HL-60 (cell line): Measurements from ENCODE around the gene ERF.

Experiments used
- DNase-seq, 2 experiments: peaks; one replicate each; pipeline ENCODE4 v3.0.0-alpha.2; 2010 to 2020; ENCODE audit warnings: low read depth in 1 of 2, low spot score in 1 of 2
- H3K27ac ChIP-seq: fragments of 250-450 bp; sonication (Bioruptor Pico); replicated peaks from 2 replicates; pipeline ENCODE4 v1.5.1; 2020; ENCODE audit warnings: mild to moderate bottlenecking, moderate library complexity
- H3K27me3 ChIP-seq: fragments of 250-450 bp; sonication (Bioruptor Pico); 2 replicates; pipeline ENCODE4 v1.5.1; 2021; ENCODE audit warnings: mild to moderate bottlenecking, moderate library complexity; ENCODE audit not compliant: insufficient read depth, poor library complexity, severe bottlenecking
- H3K4me3 ChIP-seq: replicated peaks from 2 replicates; pipeline ENCODE4 v1.5.1; 2011; ENCODE audit warnings: mild to moderate bottlenecking, control low read depth, low read length; ENCODE audit not compliant: insufficient read depth
- CTCF ChIP-seq: IDR thresholded peaks from one replicate; pipeline ENCODE4 v1.5.1; 2011; ENCODE audit warnings: low read length, control low read depth, inconsistent platforms; ENCODE audit not compliant: insufficient read depth
- GABPA ChIP-seq: IDR thresholded peaks from 2 replicates; pipeline ENCODE4 v1.6.1; 2012; ENCODE audit warnings: low read depth
- POLR2AphosphoS5 ChIP-seq: IDR thresholded peaks from 2 replicates; pipeline ENCODE4 v1.6.1; 2012; ENCODE audit warnings: low read depth
- REST ChIP-seq: IDR thresholded peaks from 2 replicates; pipeline ENCODE4 v1.6.1; 2012; ENCODE audit warnings: low read depth; ENCODE audit not compliant: insufficient replicate concordance
- SPI1 ChIP-seq: IDR thresholded peaks from 2 replicates; pipeline ENCODE4 v1.6.1; 2012; ENCODE audit warnings: low read depth, mild to moderate bottlenecking, borderline replicate concordance

ERF gene

GRCh38 chr19:42278452-42279154, 23.7 kb upstream of the ERF start:
- no peak for DNase-seq
- Histone ChIP-seq H3K27ac (no peak overlapping the region), H3K4me3 (no peak overlapping the region), H3K27me3 (no peaks in the 10 kb centered on the region)
- no peak for TF ChIP-seq CTCF
- no peak for TF ChIP-seq GABPA
- TF ChIP-seq POLR2AphosphoS5 = no peak
- TF ChIP-seq REST = no peak
- TF ChIP-seq SPI1 = no peak

- DNase-seq = no peak
- TF ChIP-seq GABPA (no peak), REST (no peak), POLR2AphosphoS5 (no peak), SPI1 (no peak), CTCF (no peak)
- Histone ChIP-seq H3K27ac (no peak overlapping the region), H3K27me3 (no peaks in the 10 kb centered on the region), H3K4me3 (no peak overlapping the region)
These were observed 23.0 kb upstream of the ERF start for GRCh38 chr19:42277821-42278451.

GRCh38 chr19:42276821-42277220, 21.9 kb upstream of the ERF start:
- no peak for DNase-seq
- TF ChIP-seq CTCF (no peak), GABPA (no peak), SPI1 (no peak)
- Histone ChIP-seq H3K27ac (no peak overlapping the region), H3K4me3 (no peak overlapping the region), H3K27me3 (no peaks in the 10 kb centered on the region)

GRCh38 chr19:42276284-42276683, 21.4 kb upstream of the ERF start:
- DNase-seq = no peak
- H3K4me3 ChIP-seq = no peak overlapping the region
- no peaks in the 10 kb centered on the region for H3K27me3 ChIP-seq
- TF ChIP-seq REST (no peak), CTCF (no peak), SPI1 (no peak), GABPA (no peak)
- H3K27ac ChIP-seq = no peak overlapping the region
